CD4-positive, alpha-beta T cell (primary cell): ENCODE results near the gene PODN. TPM values are rescaled to one million over a fixed set of nuclear protein-coding genes. Genes with fewer than 3 reads are reported as not detected.

Experiments
- ATAC-seq: fragments of 200-7000 bp; cut with Tn5 transposase; one replicate; pipeline ENCODE4 v1.10.0; 2022; ENCODE audit warnings: mild to moderate bottlenecking; ENCODE audit not compliant: poor library complexity
- CTCF ChIA-PET: fragments of 350-600 bp; sonication (Branson Sonifier 250); formaldehyde crosslinking; loops from one replicate; lab custom pipeline; 2021; ENCODE audit warnings: antibody characterized with exemption, inconsistent platforms; lab: Charles Lee
- POLR2A ChIA-PET: fragments of 350-600 bp; sonication (Branson Sonifier 250); formaldehyde crosslinking; loops from one replicate; lab custom pipeline; 2021; ENCODE audit warnings: antibody characterized with exemption, inconsistent platforms; lab: Charles Lee
- DNase-seq, 14 experiments: peaks; one replicate each; pipeline ENCODE4 v3.0.0-alpha.2; 2013 to 2020; ENCODE audit warnings: mixed read lengths in 2 of 14
- H3K27ac ChIP-seq, 2 donors: one replicate each; pipeline versions ENCODE4 v1.5.1 to v1.7.0; 2013; ENCODE audit warnings: low read length in 2 of 2, low read depth in 1 of 2, mild to moderate bottlenecking in 1 of 2
- H3K27me3 ChIP-seq, 2 experiments: 1 replicate in 1 of 2; 2 replicates in 1 of 2; pipeline versions ENCODE4 v1.6.1 to v1.7.0; 2013; ENCODE audit warnings: low read length in 2 of 2, control low read depth in 1 of 2, mild to moderate bottlenecking in 1 of 2, moderate library complexity in 1 of 2; ENCODE audit not compliant: insufficient read depth in 2 of 2, control insufficient read depth in 1 of 2
- H3K36me3 ChIP-seq: one replicate; pipeline ENCODE4 v1.6.1; 2013; ENCODE audit warnings: low read length, control low read depth; ENCODE audit not compliant: insufficient read depth
- H3K4me1 ChIP-seq: one replicate; pipeline ENCODE4 v1.6.1; 2013; ENCODE audit warnings: low read length, control low read depth; ENCODE audit not compliant: insufficient read depth
- H3K4me3 ChIP-seq: one replicate; pipeline ENCODE4 v1.5.1; 2013; ENCODE audit warnings: mild to moderate bottlenecking, low read length, moderate library complexity
- H3K9me3 ChIP-seq, 2 experiments: 1 replicate in 1 of 2; 2 replicates in 1 of 2; pipeline versions ENCODE4 v1.6.1 to v1.7.0; 2013; ENCODE audit warnings: low read length in 2 of 2, mild to moderate bottlenecking in 2 of 2, control low read depth in 1 of 2, moderate library complexity in 1 of 2; ENCODE audit not compliant: control insufficient read depth in 1 of 2, insufficient read depth in 1 of 2
- H3K27ac Mint-ChIP-seq: one replicate; pipeline ENCODE4 v1.8.0; 2020; ENCODE audit warnings: mixed read lengths
- H3K27me3 Mint-ChIP-seq: one replicate; pipeline ENCODE4 v1.8.0; 2021; ENCODE audit warnings: mixed read lengths
- H3K36me3 Mint-ChIP-seq: one replicate; pipeline ENCODE4 v1.8.0; 2021; ENCODE audit warnings: low read depth, mixed read lengths
- H3K4me1 Mint-ChIP-seq: one replicate; pipeline ENCODE4 v1.8.0; 2021; ENCODE audit warnings: low read depth, mixed read lengths
- H3K4me3 Mint-ChIP-seq: one replicate; pipeline ENCODE4 v1.8.0; 2020; ENCODE audit warnings: mild to moderate bottlenecking, mixed read lengths
- H3K9me3 Mint-ChIP-seq: one replicate; pipeline ENCODE4 v1.8.0; 2020; ENCODE audit warnings: mixed read lengths
- intact Hi-C, 2 experiments: fragments of 100-400 bp; cut with DNase I in 1 of 2; cut with micrococcal nuclease in 1 of 2; formaldehyde crosslinking; loops; one replicate each; pipeline versions ENCODE4 v1.15.1 to v1.9.0; 2023 to 2025; cut with DNase I, micrococcal nuclease
- total RNA-seq, 174 experiments: library from RNA in 2 of 174; stranded (reverse) in 2 of 174; gene quantifications; one replicate each; pipeline ENCODE4 v1.2.3 and lab custom pipeline; 2021 to 2026
- TF ChIP-seq, protein P1 (sequence below): fragments of 200-600 bp; IDR thresholded peaks from one replicate; pipeline ENCODE4 v1.8.0; 2022; ENCODE audit warnings: antibody characterized with exemption, mild to moderate bottlenecking

The PODN gene
- total RNA-seq, 2 experiments from 2014 or later: not detected

GRCh38 chr1:53127546-53127945 is 65.5 kb downstream of the PODN start:
- Mint-ChIP-seq H3K4me3 (no peak overlapping the region), H3K27ac (no peak overlapping the region), H3K4me1 (no peaks in the 10 kb centered on the region), H3K9me3 (no peaks in the 10 kb centered on the region), H3K27me3 (no peaks in the 10 kb centered on the region), H3K36me3 (no peaks in the 10 kb centered on the region)
- intact Hi-C loops: no loop called here
- Histone ChIP-seq H3K36me3 (no peaks in the 10 kb centered on the region), H3K4me3 (no peak overlapping the region), H3K27ac (no peak overlapping the region), H3K9me3 (peaks cover 0 to 4% of the 10 kb centered on the region in 2 experiments), H3K4me1 (no peaks in the 10 kb centered on the region), H3K27me3 (no peaks in the 10 kb centered on the region)
- DNase-seq (peak in 1 of 14 experiments; percentile 50), ATAC-seq (no peak)
- CTCF ChIA-PET: no interaction called here
- POLR2A ChIA-PET: no interaction called here
- TF ChIP-seq, protein P1, sequence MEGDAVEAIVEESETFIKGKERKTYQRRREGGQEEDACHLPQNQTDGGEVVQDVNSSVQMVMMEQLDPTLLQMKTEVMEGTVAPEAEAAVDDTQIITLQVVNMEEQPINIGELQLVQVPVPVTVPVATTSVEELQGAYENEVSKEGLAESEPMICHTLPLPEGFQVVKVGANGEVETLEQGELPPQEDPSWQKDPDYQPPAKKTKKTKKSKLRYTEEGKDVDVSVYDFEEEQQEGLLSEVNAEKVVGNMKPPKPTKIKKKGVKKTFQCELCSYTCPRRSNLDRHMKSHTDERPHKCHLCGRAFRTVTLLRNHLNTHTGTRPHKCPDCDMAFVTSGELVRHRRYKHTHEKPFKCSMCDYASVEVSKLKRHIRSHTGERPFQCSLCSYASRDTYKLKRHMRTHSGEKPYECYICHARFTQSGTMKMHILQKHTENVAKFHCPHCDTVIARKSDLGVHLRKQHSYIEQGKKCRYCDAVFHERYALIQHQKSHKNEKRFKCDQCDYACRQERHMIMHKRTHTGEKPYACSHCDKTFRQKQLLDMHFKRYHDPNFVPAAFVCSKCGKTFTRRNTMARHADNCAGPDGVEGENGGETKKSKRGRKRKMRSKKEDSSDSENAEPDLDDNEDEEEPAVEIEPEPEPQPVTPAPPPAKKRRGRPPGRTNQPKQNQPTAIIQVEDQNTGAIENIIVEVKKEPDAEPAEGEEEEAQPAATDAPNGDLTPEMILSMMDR: no peak

DNA sequence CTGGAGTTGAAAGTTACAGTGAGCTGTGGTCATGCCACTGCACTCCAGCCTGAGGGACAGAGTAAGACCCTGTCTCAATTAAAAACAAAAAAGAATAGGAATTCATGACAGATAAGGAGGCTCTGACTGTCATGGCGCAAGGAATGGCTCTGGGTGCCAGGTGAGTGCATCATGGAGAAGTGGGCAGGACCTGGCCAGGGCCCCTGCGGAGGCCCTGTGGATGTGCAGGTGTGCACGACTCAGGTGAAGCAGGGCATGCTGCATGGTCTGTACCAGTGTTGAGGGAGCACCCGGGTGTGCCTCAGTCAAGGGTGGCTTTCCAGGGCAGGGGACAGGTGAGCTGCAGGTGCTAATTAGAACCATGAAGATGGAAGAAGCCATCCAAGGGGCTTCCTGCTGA is 66.4 kb downstream of the PODN start:
- no peak overlapping the region for H3K27ac Mint-ChIP-seq
- H3K4me1 ChIP-seq: no peaks in the 10 kb centered on the region
- H3K27ac ChIP-seq: no peak overlapping the region

DNA sequence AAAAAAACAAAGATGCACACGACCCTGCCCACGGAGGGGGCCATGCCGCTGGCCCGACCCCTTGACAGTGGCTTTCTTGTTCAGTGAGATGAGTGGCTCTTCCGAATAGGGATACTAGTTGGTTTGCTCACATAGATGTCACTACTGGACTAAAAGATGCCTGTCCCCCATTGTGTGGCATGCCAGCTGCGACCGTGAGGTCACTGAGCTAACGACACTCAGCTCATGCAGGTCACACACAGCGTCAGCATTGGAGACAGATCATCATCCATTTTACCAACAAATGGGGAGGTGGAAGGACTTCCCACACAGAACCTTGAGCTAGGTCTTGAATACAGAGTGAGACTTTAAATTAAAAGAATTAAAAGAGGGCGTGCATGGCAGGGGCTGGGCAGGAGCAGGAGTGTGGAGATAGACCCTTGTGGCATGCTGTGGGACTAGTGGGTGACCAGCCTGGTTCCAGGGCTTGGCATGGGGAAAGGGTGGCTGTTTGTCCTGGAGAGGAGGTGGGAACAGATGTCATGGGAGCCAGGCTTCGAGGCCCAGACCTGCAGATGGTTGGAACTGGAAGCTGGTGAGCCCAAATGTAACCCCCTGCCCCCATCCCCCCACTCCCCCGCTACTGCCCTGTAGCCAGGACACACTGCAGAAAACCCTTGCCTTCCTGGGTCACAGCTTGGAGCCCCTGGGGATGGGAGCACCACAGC is 68.0 kb downstream of the PODN start:
- DNase-seq (no peak), ATAC-seq (no peak)
- Histone ChIP-seq H3K9me3 (peaks cover 0 to 4% of the 10 kb centered on the region in 2 experiments), H3K4me1 (peaks cover 2% of the 10 kb centered on the region), H3K36me3 (no peaks in the 10 kb centered on the region), H3K4me3 (no peak overlapping the region), H3K27me3 (no peaks in the 10 kb centered on the region), H3K27ac (no peak overlapping the region)
- Mint-ChIP-seq H3K27ac (no peak overlapping the region), H3K9me3 (no peaks in the 10 kb centered on the region), H3K4me1 (no peaks in the 10 kb centered on the region), H3K4me3 (no peak overlapping the region), H3K36me3 (no peaks in the 10 kb centered on the region), H3K27me3 (no peaks in the 10 kb centered on the region)
- POLR2A ChIA-PET: no interaction called here
- TF ChIP-seq, protein P1: no peak
- intact Hi-C loops: no loop called here
- CTCF ChIA-PET: no interaction called here

More for the DNA sequence above, 66.4 kb downstream of the PODN start:
- CTCF ChIA-PET: no interaction called here
- no peak for ATAC-seq
- POLR2A ChIA-PET: no interaction called here
- no peaks in the 10 kb centered on the region for H3K36me3 Mint-ChIP-seq
- H3K9me3 Mint-ChIP-seq: no peaks in the 10 kb centered on the region
- H3K4me3 Mint-ChIP-seq: no peak overlapping the region
- DNase-seq: no peak
- no peak overlapping the region for H3K4me3 ChIP-seq
- TF ChIP-seq, protein P1: no peak
- no peaks in the 10 kb centered on the region for H3K27me3 Mint-ChIP-seq
- no peaks in the 10 kb centered on the region for H3K4me1 Mint-ChIP-seq
- no peaks in the 10 kb centered on the region for H3K27me3 ChIP-seq
- no peaks in the 10 kb centered on the region for H3K36me3 ChIP-seq
- intact Hi-C loops: no loop called here
- H3K9me3 ChIP-seq: peaks cover 0 to 4% of the 10 kb centered on the region in 2 experiments
